ENCODE results near the gene GRK2. TPM values are rescaled to one million over a fixed set of nuclear protein-coding genes. Genes with fewer than 3 reads are reported as not detected.

GRK2 gene
- total and polyA plus RNA-seq, 9 of the 15 experiments (the other 6 are each of a cell fraction or from before 2014, with no cell fraction given): 0.24 to 95.8 (median 56.5) TPM

DNA sequence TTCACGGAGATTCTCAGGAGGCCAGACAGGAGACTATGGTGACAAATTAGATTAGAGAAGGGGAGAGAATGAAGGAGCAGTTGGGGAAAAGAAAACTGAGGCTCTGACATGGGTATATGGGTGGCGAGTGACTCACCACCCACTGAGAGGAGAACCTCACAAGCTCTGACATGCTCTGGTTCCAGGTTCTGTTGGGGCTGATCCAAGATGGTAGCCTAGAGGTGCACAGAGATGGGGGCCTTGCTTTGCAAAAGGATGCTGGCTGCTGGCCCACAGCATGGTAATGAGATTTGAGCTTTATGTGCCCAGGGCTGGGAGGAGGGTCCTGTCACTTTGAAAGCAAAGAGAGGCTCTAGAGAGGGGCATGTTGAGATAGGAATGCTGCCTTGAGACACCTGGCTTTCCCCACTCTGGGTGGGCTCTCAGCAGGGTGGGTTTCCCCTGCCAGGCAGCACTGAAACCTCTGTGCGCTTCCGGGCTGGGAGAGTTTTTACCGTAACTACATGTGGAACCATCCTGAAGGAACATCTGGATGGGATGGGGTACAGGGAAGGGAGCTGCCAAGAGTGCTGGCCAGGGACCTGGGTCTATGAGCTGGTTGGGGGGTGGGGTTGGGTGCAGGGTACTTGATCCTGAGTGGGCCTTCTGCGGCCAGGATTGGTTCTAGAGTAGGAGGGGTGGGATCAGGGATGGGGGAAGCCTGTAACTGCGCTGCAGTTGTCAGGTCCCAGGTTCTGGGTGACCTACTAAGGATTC, 1.2 kb upstream of the GRK2 start (continued):
- TF ChIP-seq, protein P1, sequence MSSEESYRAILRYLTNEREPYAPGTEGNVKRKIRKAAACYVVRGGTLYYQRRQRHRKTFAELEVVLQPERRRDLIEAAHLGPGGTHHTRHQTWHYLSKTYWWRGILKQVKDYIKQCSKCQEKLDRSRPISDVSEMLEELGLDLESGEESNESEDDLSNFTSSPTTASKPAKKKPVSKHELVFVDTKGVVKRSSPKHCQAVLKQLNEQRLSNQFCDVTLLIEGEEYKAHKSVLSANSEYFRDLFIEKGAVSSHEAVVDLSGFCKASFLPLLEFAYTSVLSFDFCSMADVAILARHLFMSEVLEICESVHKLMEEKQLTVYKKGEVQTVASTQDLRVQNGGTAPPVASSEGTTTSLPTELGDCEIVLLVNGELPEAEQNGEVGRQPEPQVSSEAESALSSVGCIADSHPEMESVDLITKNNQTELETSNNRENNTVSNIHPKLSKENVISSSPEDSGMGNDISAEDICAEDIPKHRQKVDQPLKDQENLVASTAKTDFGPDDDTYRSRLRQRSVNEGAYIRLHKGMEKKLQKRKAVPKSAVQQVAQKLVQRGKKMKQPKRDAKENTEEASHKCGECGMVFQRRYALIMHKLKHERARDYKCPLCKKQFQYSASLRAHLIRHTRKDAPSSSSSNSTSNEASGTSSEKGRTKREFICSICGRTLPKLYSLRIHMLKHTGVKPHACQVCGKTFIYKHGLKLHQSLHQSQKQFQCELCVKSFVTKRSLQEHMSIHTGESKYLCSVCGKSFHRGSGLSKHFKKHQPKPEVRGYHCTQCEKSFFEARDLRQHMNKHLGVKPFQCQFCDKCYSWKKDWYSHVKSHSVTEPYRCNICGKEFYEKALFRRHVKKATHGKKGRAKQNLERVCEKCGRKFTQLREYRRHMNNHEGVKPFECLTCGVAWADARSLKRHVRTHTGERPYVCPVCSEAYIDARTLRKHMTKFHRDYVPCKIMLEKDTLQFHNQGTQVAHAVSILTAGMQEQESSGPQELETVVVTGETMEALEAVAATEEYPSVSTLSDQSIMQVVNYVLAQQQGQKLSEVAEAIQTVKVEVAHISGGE (CRISPR knock-in tag; IDR thresholded peaks at IDR 0.05): no peak
- TF ChIP-seq NFE2L1 (tag; IDR thresholded peaks at IDR 0.05; ENCODE audit: borderline replicate concordance, low read depth) (no peak), C11orf30 (IDR thresholded peaks at IDR 0.05; ENCODE audit: low read depth) (no peak), NR1H2 (CRISPR knock-in tag; IDR thresholded peaks at IDR 0.05) (no peak), PTTG1 (tag; IDR thresholded peaks at IDR 0.05; ENCODE audit: low read depth) (no peak), POU5F1 (IDR thresholded peaks at IDR 0.05; ENCODE audit: borderline replicate concordance, low read depth, low read length, partially characterized antibody) (no peak), YBX1 (IDR thresholded peaks at IDR 0.05) (no peak), JUND (IDR thresholded peaks at IDR 0.05; ENCODE audit: borderline replicate concordance, low read depth, low read length) (no peak), JUND (tag; IDR thresholded peaks at IDR 0.05; ENCODE audit: borderline replicate concordance, low read depth, low read length) (no peak)
- TF ChIP-seq, protein P2, sequence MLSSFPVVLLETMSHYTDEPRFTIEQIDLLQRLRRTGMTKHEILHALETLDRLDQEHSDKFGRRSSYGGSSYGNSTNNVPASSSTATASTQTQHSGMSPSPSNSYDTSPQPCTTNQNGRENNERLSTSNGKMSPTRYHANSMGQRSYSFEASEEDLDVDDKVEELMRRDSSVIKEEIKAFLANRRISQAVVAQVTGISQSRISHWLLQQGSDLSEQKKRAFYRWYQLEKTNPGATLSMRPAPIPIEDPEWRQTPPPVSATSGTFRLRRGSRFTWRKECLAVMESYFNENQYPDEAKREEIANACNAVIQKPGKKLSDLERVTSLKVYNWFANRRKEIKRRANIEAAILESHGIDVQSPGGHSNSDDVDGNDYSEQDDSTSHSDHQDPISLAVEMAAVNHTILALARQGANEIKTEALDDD (IDR thresholded peaks at IDR 0.05): no peak
- TF ChIP-seq, protein P3, sequence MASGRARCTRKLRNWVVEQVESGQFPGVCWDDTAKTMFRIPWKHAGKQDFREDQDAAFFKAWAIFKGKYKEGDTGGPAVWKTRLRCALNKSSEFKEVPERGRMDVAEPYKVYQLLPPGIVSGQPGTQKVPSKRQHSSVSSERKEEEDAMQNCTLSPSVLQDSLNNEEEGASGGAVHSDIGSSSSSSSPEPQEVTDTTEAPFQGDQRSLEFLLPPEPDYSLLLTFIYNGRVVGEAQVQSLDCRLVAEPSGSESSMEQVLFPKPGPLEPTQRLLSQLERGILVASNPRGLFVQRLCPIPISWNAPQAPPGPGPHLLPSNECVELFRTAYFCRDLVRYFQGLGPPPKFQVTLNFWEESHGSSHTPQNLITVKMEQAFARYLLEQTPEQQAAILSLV (tag; IDR thresholded peaks at IDR 0.05): no peak
- TF ChIP-seq, protein P4, sequence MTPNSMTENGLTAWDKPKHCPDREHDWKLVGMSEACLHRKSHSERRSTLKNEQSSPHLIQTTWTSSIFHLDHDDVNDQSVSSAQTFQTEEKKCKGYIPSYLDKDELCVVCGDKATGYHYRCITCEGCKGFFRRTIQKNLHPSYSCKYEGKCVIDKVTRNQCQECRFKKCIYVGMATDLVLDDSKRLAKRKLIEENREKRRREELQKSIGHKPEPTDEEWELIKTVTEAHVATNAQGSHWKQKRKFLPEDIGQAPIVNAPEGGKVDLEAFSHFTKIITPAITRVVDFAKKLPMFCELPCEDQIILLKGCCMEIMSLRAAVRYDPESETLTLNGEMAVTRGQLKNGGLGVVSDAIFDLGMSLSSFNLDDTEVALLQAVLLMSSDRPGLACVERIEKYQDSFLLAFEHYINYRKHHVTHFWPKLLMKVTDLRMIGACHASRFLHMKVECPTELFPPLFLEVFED (CRISPR knock-in tag; conservative IDR thresholded peaks at IDR 0.05): no peak

All from K562 (cell line).